Loucy (cell line): ENCODE data around the gene CTNND2.

Source experiments
- H2AFZ ChIP-seq: fragments of 200-600 bp; sonication (generic); 2 replicates; pipeline ENCODE4 v1.6.0; 2016; ENCODE audit warnings: antibody characterized with exemption, mild to moderate bottlenecking, low read length, moderate library complexity
- H3F3A ChIP-seq: fragments of 200-600 bp; 2 replicates; pipeline ENCODE4 v1.6.0; 2016; ENCODE audit warnings: antibody characterized with exemption, low read depth, mild to moderate bottlenecking
- H3K27me3 ChIP-seq: fragments of 200-600 bp; sonication (generic); 2 replicates; pipeline ENCODE4 v1.6.1; 2014; ENCODE audit warnings: low read length, mild to moderate bottlenecking; ENCODE audit not compliant: insufficient read depth, poor library complexity, severe bottlenecking
- H3K36me3 ChIP-seq: fragments of 200-600 bp; sonication (generic); 2 replicates; pipeline ENCODE4 v1.6.1; 2016; ENCODE audit warnings: low read length; ENCODE audit not compliant: insufficient read depth
- H3K4me1 ChIP-seq: fragments of 200-600 bp; sonication (generic); 2 replicates; pipeline ENCODE4 v1.5.1; 2014; ENCODE audit warnings: low read length, mild to moderate bottlenecking; ENCODE audit not compliant: insufficient read depth, poor library complexity, severe bottlenecking
- H3K4me2 ChIP-seq: fragments of 200-600 bp; sonication (generic); 2 replicates; pipeline ENCODE4 v1.6.0; 2014; ENCODE audit warnings: antibody characterized with exemption, low read length, low read depth, mild to moderate bottlenecking; ENCODE audit not compliant: poor library complexity, severe bottlenecking
- H3K4me3 ChIP-seq: fragments of 200-600 bp; sonication (generic); 2 replicates; pipeline ENCODE4 v1.5.1; 2014; ENCODE audit warnings: low read length, mild to moderate bottlenecking, mixed read lengths; ENCODE audit not compliant: poor library complexity, severe bottlenecking
- H3K79me2 ChIP-seq: fragments of 200-600 bp; sonication (generic); 2 replicates; pipeline ENCODE4 v1.6.1; 2014; ENCODE audit warnings: low read length; ENCODE audit not compliant: insufficient read depth
- H3K9ac ChIP-seq: fragments of 200-600 bp; sonication (generic); 2 replicates; pipeline ENCODE4 v1.6.0; 2014; ENCODE audit warnings: mild to moderate bottlenecking, low read depth, low read length, moderate library complexity; ENCODE audit not compliant: poor library complexity, severe bottlenecking
- H3K9me2 ChIP-seq: fragments of 200-600 bp; sonication (generic); replicated peaks from 2 replicates; pipeline ENCODE4 v1.6.1; 2016; ENCODE audit warnings: low read depth, low read length, mixed read lengths
- H3K9me3 ChIP-seq: fragments of 200-600 bp; sonication (generic); 2 replicates; pipeline ENCODE4 v1.6.1; 2014; ENCODE audit warnings: mild to moderate bottlenecking, antibody characterized with exemption, low read length, low read depth; ENCODE audit not compliant: insufficient read depth
- H4K20me1 ChIP-seq: fragments of 200-600 bp; sonication (generic); 2 replicates; pipeline ENCODE4 v1.6.0; 2014; ENCODE audit warnings: antibody characterized with exemption, low read length, mild to moderate bottlenecking; ENCODE audit not compliant: insufficient read depth, poor library complexity, severe bottlenecking
- CTCF ChIP-seq: fragments of 200-600 bp; sonication (generic); conservative IDR thresholded peaks from 2 replicates; pipeline ENCODE4 v1.5.1; 2014; ENCODE audit warnings: mild to moderate bottlenecking, antibody characterized with exemption, low read length
- EZH2phosphoT487 ChIP-seq: fragments of 200-600 bp; IDR thresholded peaks from 2 replicates; pipeline ENCODE4 v1.6.1; 2018; ENCODE audit warnings: antibody characterized with exemption, mild to moderate bottlenecking, moderate library complexity, borderline replicate concordance

CTNND2 gene

GRCh38 chr5:11815916-11816315 is 88.3 kb downstream of the CTNND2 start:
- Histone ChIP-seq H3F3A (no peaks in the 10 kb centered on the region), H3K9me3 (no peaks in the 10 kb centered on the region), H2AFZ (no peak overlapping the region), H3K27me3 (no peaks in the 10 kb centered on the region), H3K36me3 (no peaks in the 10 kb centered on the region), H3K9me2 (no peaks in the 10 kb centered on the region), H3K9ac (no peak overlapping the region), H3K4me3 (no peak overlapping the region), H3K4me1 (no peaks in the 10 kb centered on the region), H3K4me2 (no peak overlapping the region), H3K79me2 (no peaks in the 10 kb centered on the region), H4K20me1 (no peaks in the 10 kb centered on the region)
- TF ChIP-seq EZH2phosphoT487 (no peak), CTCF (no peak)

- no peaks in the 10 kb centered on the region for H3K9me3 ChIP-seq
Measured at GRCh38 chr5:11815481-11815880, 88.8 kb downstream of the CTNND2 start.

GRCh38 chr5:11814373-11814772 is 89.9 kb downstream of the CTNND2 start:
- Histone ChIP-seq H3K79me2 (no peaks in the 10 kb centered on the region), H3K9me3 (no peaks in the 10 kb centered on the region), H3K4me3 (no peak overlapping the region), H3K9ac (no peak overlapping the region), H3K27me3 (no peaks in the 10 kb centered on the region), H3K36me3 (no peaks in the 10 kb centered on the region), H3F3A (no peaks in the 10 kb centered on the region), H4K20me1 (no peaks in the 10 kb centered on the region), H3K9me2 (no peaks in the 10 kb centered on the region), H3K4me1 (no peaks in the 10 kb centered on the region), H2AFZ (no peak overlapping the region), H3K4me2 (no peak overlapping the region)
- TF ChIP-seq EZH2phosphoT487 (no peak), CTCF (no peak)

More at GRCh38 chr5:11815481-11815880, 88.8 kb downstream of the CTNND2 start:
- Histone ChIP-seq H3K9me2 (no peaks in the 10 kb centered on the region), H3K36me3 (no peaks in the 10 kb centered on the region), H3K79me2 (no peaks in the 10 kb centered on the region), H3F3A (no peaks in the 10 kb centered on the region), H3K4me1 (no peaks in the 10 kb centered on the region), H4K20me1 (no peaks in the 10 kb centered on the region), H3K4me2 (no peak overlapping the region), H3K4me3 (no peak overlapping the region), H2AFZ (no peak overlapping the region), H3K27me3 (no peaks in the 10 kb centered on the region), H3K9ac (no peak overlapping the region)
- TF ChIP-seq EZH2phosphoT487 (no peak), CTCF (no peak)
